K562 (cell line): ENCODE measurements around the gene SFTPB. TPM values are rescaled to one million over a fixed set of nuclear protein-coding genes. Genes with fewer than 3 reads are reported as not detected.

Experiments
- ATF6 ChIP-seq: sonication (generic); formaldehyde crosslinking; IDR thresholded peaks from 2 replicates; pipeline ENCODE4 v1.4.0; 2020; ENCODE audit warnings: mild to moderate bottlenecking, missing genetic modification reagents
- CBFA2T2 ChIP-seq: fragments of 450-650 bp; conservative IDR thresholded peaks from 2 replicates; pipeline ENCODE4 v1.6.1; 2017; ENCODE audit warnings: mild to moderate bottlenecking
- CBFB ChIP-seq: sonication (generic); formaldehyde crosslinking; IDR thresholded peaks from 2 replicates; pipeline ENCODE4 v1.4.0; 2020; ENCODE audit warnings: mild to moderate bottlenecking, missing genetic modification reagents
- CLOCK ChIP-seq: fragments of 250-450 bp; sonication (Bioruptor Pico); IDR thresholded peaks from 2 replicates; pipeline ENCODE4 v1.4.0; 2020; ENCODE audit warnings: mild to moderate bottlenecking, moderate library complexity, borderline replicate concordance
- DACH1 ChIP-seq: fragments of 450-650 bp; IDR thresholded peaks from 2 replicates; pipeline ENCODE4 v1.6.1; 2018; ENCODE audit not compliant: partially characterized antibody
- ETV5 ChIP-seq: sonication (generic); formaldehyde crosslinking; IDR thresholded peaks from 2 replicates; pipeline ENCODE4 v1.4.0; 2020; ENCODE audit warnings: low read depth, mild to moderate bottlenecking, missing genetic modification reagents
- FOS ChIP-seq: IDR thresholded peaks from 3 replicates; pipeline ENCODE4 v1.6.1; 2011; ENCODE audit not compliant: insufficient read length; ENCODE audit errors: extremely low read depth
- HCFC1 ChIP-seq: IDR thresholded peaks from 2 replicates; pipeline ENCODE4 v1.6.1; 2012; ENCODE audit warnings: low read depth, low read length, improper control_type of control experiment
- NELFE ChIP-seq: IDR thresholded peaks from 2 replicates; pipeline ENCODE4 v1.6.1; 2011; ENCODE audit warnings: mild to moderate bottlenecking; ENCODE audit not compliant: insufficient read depth, insufficient read length
- RAD21 ChIP-seq, 2 experiments: fragments of 250-450 bp in 1 of 2; fragments of 450-650 bp in 1 of 2; sonication (Bioruptor Pico) in 1 of 2; formaldehyde crosslinking in 1 of 2; IDR thresholded peaks in 1 of 2; conservative IDR thresholded peaks in 1 of 2; 2 replicates each; pipeline versions ENCODE4 v1.4.0 to v1.8.0; 2020 to 2022; ENCODE audit warnings: mild to moderate bottlenecking in 2 of 2, moderate library complexity in 1 of 2
- SIN3B ChIP-seq: fragments of 450-650 bp; IDR thresholded peaks from 2 replicates; pipeline ENCODE4 v1.6.1; 2017; ENCODE audit warnings: low read depth, mild to moderate bottlenecking, moderate library complexity
- SMARCA4 ChIP-seq: fragments of 450-650 bp; IDR thresholded peaks from 2 replicates; pipeline ENCODE4 v1.6.1; 2016
- STAG1 ChIP-seq: sonication (generic); formaldehyde crosslinking; IDR thresholded peaks from 2 replicates; pipeline ENCODE4 v1.5.0; 2020; ENCODE audit warnings: missing genetic modification reagents, borderline replicate concordance
- XRCC5 ChIP-seq: fragments of 200-400 bp; formaldehyde crosslinking; IDR thresholded peaks from 2 replicates; pipeline ENCODE4 v1.6.1; 2017; ENCODE audit warnings: low read depth, mild to moderate bottlenecking, low read length
- ZNF175 ChIP-seq: fragments of 200-800 bp; sonication (Bioruptor generic); IDR thresholded peaks from 2 replicates; pipeline ENCODE4 v1.6.1; 2016; ENCODE audit warnings: low read depth, mild to moderate bottlenecking, missing genetic modification characterization, missing compliant biosample characterization
- ZNF699 ChIP-seq: fragments of 250-450 bp; sonication (Bioruptor Pico); IDR thresholded peaks from 2 replicates; pipeline ENCODE4 v1.8.0; 2021; ENCODE audit warnings: mild to moderate bottlenecking, moderate library complexity; ENCODE audit not compliant: insufficient replicate concordance
- ZNF780A ChIP-seq: fragments of 250-450 bp; sonication (Bioruptor Pico); IDR thresholded peaks from 2 replicates; pipeline ENCODE4 v1.5.0; 2021; ENCODE audit warnings: mild to moderate bottlenecking
- polyA plus RNA-seq, 8 experiments: library from polyadenylated mRNA; depleted of rRNA in 4 of 8; stranded (reverse) in 5 of 8; unstranded in 3 of 8; fragments of >200 nt; fragmentation: Nextera tagmentation in 2 of 8; fragmentation: Illumina TruSeq in 1 of 8; extraction: Ambion mirVana in 2 of 8; extraction: Trizol in 1 of 8; gene quantifications; 2 replicates each; pipeline versions ENCODE4 v1.2.1 to v1.2.3, GENCODE V29; 2011 to 2014; ENCODE audit warnings: inconsistent platforms in 1 of 8, missing spikeins in 1 of 8
- total RNA-seq, 7 experiments: library from RNA; depleted of rRNA in 6 of 7; stranded (reverse); fragments of >200 nt in 6 of 7; fragmentation: Illumina TruSeq in 2 of 7; extraction: Trizol in 2 of 7; gene quantifications; 2 replicates each; pipeline versions ENCODE4 v1.2.1 to v1.2.3, GENCODE V29; 2011 to 2021; ENCODE audit warnings: low replicate concordance in 1 of 7

Gene SFTPB
- total and polyA plus RNA-seq, 9 of the 15 experiments (the other 6 are each of a cell fraction or from before 2014, with no cell fraction given): 0.03 to 7.0 TPM; not detected in 7

GRCh38 chr2:85678794-85679672 lies 11.0 kb upstream of the SFTPB start (continued):
- TF ChIP-seq CLOCK: no peak
- no peak for TF ChIP-seq SIN3B
- TF ChIP-seq CBFA2T2: no peak
- peak; percentile 26; the same call in 1 of the 2 replicates for TF ChIP-seq STAG1 (CRISPR knock-in tag)
- no peak for TF ChIP-seq ZNF780A (CRISPR knock-in tag)
- no peak for TF ChIP-seq FOS
- 0 out of 2 replicates have a peak, but pooled peaks have one; percentile 53 for TF ChIP-seq ETV5 (CRISPR knock-in tag)
- no peak for TF ChIP-seq SMARCA4
- peak; percentile 73; the same call in 1 of the 2 replicates for TF ChIP-seq CBFB (CRISPR knock-in tag)
- TF ChIP-seq DACH1: peak; percentile 11
- TF ChIP-seq ZNF699 (CRISPR knock-in tag): no peak
- TF ChIP-seq ZNF175: no peak
- TF ChIP-seq NELFE: no peak
- 0 out of 2 replicates have a peak, but pooled peaks have one; percentile 23 for TF ChIP-seq HCFC1
- TF ChIP-seq XRCC5: peak; percentile 64; the same call in 1 of the 2 replicates
- TF ChIP-seq RAD21 (CRISPR knock-in tag; conservative IDR thresholded peaks at IDR 0.05 in 1 of 2, IDR thresholded peaks at IDR 0.05 in 1 of 2): peak; percentile 72 to 85
- TF ChIP-seq ATF6 (CRISPR knock-in tag): no peak
